Transverse colon (tissue), 4 donors: ENCODE data around the gene RNGTT. TPM values are rescaled to one million over a fixed set of nuclear protein-coding genes. Genes with fewer than 3 reads are reported as not detected.
"Not testable (repeated sequence)": the region's sequence is repeated elsewhere in the genome, so short reads cannot be mapped to it uniquely, and the experiment has no call there.

Source experiments
- DNase-seq: peaks from one replicate; pipeline ENCODE4 v3.0.0-alpha.2; 2019
- H3K27ac ChIP-seq, 4 donors: fragments of 200-600 bp; sonication (generic); 2 replicates each; pipeline ENCODE4 v1.5.1; 2016 to 2018; ENCODE audit warnings: inconsistent platforms in 4 of 4
- H3K27me3 ChIP-seq: fragments of 200-600 bp; sonication (generic); 2 replicates; pipeline ENCODE4 v1.5.1; 2017; ENCODE audit warnings: inconsistent platforms
- H3K36me3 ChIP-seq, 4 donors: fragments of 200-600 bp; sonication (generic); 2 replicates each; pipeline ENCODE4 v1.5.1; 2017 to 2019; ENCODE audit warnings: inconsistent platforms in 4 of 4
- H3K4me1 ChIP-seq, 4 donors: fragments of 200-600 bp; sonication (generic); 2 replicates each; pipeline ENCODE4 v1.5.1; 2017 to 2020; ENCODE audit warnings: inconsistent platforms in 4 of 4
- H3K4me3 ChIP-seq, 4 donors: fragments of 200-600 bp; sonication (generic); 1 replicate in 1 of 4; 2 replicates in 3 of 4; pipeline versions ENCODE4 v1.5.1 to v1.6.1; 2017 to 2019; ENCODE audit warnings: inconsistent platforms in 4 of 4
- H3K9me3 ChIP-seq, 2 donors: fragments of 200-600 bp; sonication (generic); 2 replicates each; pipeline ENCODE4 v1.5.1; 2017 to 2019; ENCODE audit warnings: inconsistent platforms in 2 of 2
- EP300 ChIP-seq: sonication (generic); formaldehyde crosslinking; IDR thresholded peaks from one replicate; pipeline ENCODE4 v1.6.1; 2017; ENCODE audit warnings: antibody characterized with exemption, low read depth
- POLR2A ChIP-seq: fragments of 450-650 bp; IDR thresholded peaks from one replicate; pipeline ENCODE4 v1.6.1; 2016; ENCODE audit warnings: antibody characterized with exemption, mild to moderate bottlenecking, moderate library complexity
- POLR2AphosphoS5 ChIP-seq, 3 donors: sonication (generic); formaldehyde crosslinking; IDR thresholded peaks; one replicate each; pipeline ENCODE4 v1.6.1; 2016; ENCODE audit warnings: antibody characterized with exemption in 3 of 3
- WGBS, 2 donors: methylation state at CpG; one replicate each; pipeline ENCODE4 v1.1.5; 2018; ENCODE audit warnings: low coverage in 1 of 2; 5-methylcytosine and 5-hydroxymethylcytosine counted together
- in situ Hi-C, 4 donors: fragments of 200-750 bp; cut with MboI; loops; one replicate each; pipeline versions ENCODE4 v1.15.0 to v1.15.1; 2017; ENCODE audit warnings: low sequenced_read_pairs in 3 of 4, low pct_ligation_motif_present in 1 of 4, low pct_unique_long_range_greater_than_20kb in 1 of 4
- intact Hi-C: fragments of 100-400 bp; cut with DNase I; formaldehyde crosslinking; loops from one replicate; pipeline ENCODE4 v1.15.1; 2023; ENCODE audit warnings: low total_unique reads
- total RNA-seq, 4 donors: library from RNA; depleted of rRNA; stranded (reverse); fragments of >200 nt; gene quantifications; one replicate each; pipeline ENCODE4 v1.1.0, GENCODE V29; 2016
- TF ChIP-seq, protein P1 (sequence below), 5 experiments: fragments of 200-600 bp in 3 of 5; fragments of 450-650 bp in 2 of 5; sonication (generic) in 3 of 5; IDR thresholded peaks; 1 replicate in 2 of 5; 2 replicates in 3 of 5; pipeline ENCODE4 v1.5.1; 2016 to 2017; ENCODE audit warnings: antibody characterized with exemption in 5 of 5, inconsistent platforms in 3 of 5, mild to moderate bottlenecking in 2 of 5, moderate library complexity in 1 of 5

The RNGTT gene
- total RNA-seq, 4 donors from 2014 or later = 5.4 to 20.9 (median 15.2) TPM

DNA sequence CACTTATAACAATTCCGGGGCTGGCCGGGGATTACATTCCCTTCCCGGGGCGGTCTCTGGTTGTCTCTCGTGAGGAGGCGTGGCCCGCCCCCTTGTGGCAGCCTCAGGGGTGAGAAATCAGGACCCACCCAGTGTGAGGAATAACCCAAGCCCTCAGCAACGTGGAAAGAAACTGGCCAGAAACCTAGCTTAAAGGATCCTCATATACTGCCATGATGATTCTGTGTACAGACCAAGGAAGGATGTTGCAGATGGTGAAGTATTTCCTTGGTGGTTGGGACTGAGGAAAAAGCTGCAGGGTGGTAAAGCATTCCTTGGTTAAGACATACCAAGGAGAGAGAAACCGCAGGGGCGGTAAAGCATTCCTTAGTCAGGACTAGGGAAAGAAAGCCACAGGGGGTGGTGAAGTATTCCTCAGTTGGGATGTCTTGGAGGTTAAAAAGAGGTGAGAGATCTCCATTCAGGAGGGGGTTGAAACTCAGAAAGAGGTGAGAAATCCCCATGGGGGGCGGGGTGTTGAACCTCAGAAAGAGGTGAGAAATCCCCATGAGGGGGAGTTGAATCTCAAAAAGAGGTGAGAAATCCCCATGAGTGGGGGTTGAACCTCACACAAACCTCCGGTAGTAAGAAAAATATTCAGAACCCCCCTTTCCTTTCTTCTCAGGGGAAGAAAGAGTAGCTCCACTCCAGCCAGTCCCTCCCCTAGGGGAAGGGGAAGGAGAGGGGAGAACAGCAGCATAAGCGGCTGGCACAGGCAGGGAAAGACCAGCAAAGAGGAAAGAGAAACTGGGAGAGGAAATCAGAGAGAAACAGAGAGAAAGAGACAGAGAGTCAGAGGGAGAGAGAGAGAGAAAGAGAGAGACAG lies 238.1 kb downstream of the RNGTT start:
- no peaks in the 10 kb centered on the region for H3K9me3 ChIP-seq
- H3K27ac ChIP-seq = no peak overlapping the region
- TF ChIP-seq, protein P1, sequence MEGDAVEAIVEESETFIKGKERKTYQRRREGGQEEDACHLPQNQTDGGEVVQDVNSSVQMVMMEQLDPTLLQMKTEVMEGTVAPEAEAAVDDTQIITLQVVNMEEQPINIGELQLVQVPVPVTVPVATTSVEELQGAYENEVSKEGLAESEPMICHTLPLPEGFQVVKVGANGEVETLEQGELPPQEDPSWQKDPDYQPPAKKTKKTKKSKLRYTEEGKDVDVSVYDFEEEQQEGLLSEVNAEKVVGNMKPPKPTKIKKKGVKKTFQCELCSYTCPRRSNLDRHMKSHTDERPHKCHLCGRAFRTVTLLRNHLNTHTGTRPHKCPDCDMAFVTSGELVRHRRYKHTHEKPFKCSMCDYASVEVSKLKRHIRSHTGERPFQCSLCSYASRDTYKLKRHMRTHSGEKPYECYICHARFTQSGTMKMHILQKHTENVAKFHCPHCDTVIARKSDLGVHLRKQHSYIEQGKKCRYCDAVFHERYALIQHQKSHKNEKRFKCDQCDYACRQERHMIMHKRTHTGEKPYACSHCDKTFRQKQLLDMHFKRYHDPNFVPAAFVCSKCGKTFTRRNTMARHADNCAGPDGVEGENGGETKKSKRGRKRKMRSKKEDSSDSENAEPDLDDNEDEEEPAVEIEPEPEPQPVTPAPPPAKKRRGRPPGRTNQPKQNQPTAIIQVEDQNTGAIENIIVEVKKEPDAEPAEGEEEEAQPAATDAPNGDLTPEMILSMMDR (IDR thresholded peaks at IDR 0.05) = no peak
- TF ChIP-seq POLR2A = no peak
- TF ChIP-seq POLR2AphosphoS5 (IDR thresholded peaks at IDR 0.05) = no peak
- TF ChIP-seq EP300 = no peak
- whole genome bisulfite sequencing, 2 donors = 76 to 83% methylated on average over 4 to 13 of the region's 13 CpGs
- no peaks in the 10 kb centered on the region for H3K4me1 ChIP-seq
- H3K36me3 ChIP-seq = no peaks in the 10 kb centered on the region
- no peak for DNase-seq
- H3K4me3 ChIP-seq = no peak overlapping the region
- no peaks in the 10 kb centered on the region for H3K27me3 ChIP-seq
- intact Hi-C loops (no loop called here), in situ Hi-C loops (no loop called here)

- Histone ChIP-seq H3K27me3 (no peaks in the 10 kb centered on the region), H3K9me3 (no peaks in the 10 kb centered on the region), H3K4me3 (no peak overlapping the region), H3K36me3 (no peaks in the 10 kb centered on the region), H3K4me1 (no peaks in the 10 kb centered on the region), H3K27ac (no peak overlapping the region)
- in situ Hi-C loops (no loop called here), intact Hi-C loops (no loop called here)
- 83 to 99% methylated on average over 1 to 3 of the region's 3 CpGs for WGBS, 2 donors
- TF ChIP-seq EP300 (no peak), POLR2AphosphoS5 (IDR thresholded peaks at IDR 0.05) (no peak), POLR2A (no peak)
- TF ChIP-seq, protein P1 (IDR thresholded peaks at IDR 0.05) = no peak
- no peak for DNase-seq
These were observed 240.7 kb downstream of the RNGTT start for GRCh38 chr6:88722686-88723085.

DNA sequence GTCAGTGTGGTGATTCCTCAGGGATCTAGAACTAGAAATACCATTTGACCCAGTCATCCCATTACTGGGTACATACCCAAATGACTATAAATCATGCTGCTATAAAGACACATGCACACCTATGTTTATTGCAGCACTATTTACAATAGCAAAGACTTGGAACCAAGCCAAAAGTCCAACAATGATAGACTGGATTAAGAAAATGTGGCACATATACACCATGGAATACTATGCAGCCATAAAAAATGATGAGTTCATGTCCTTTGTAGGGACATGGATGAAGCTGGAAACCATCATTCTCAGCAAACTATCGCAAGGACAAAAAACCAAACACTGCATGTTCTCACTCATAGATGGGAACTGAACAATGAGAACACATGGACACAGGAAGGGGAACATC lies 247.0 kb downstream of the RNGTT start:
- H3K4me3 ChIP-seq, DNase-seq, H3K36me3 ChIP-seq, H3K9me3 ChIP-seq, H3K27me3 ChIP-seq, H3K4me1 ChIP-seq, H3K27ac ChIP-seq, intact Hi-C loops, in situ Hi-C loops: not testable (repeated sequence)
- 86% methylated on average over 1 of the region's 1 CpG; no CpG with 5 or more reads in 1 of the 2 donors for WGBS, 2 donors

DNA sequence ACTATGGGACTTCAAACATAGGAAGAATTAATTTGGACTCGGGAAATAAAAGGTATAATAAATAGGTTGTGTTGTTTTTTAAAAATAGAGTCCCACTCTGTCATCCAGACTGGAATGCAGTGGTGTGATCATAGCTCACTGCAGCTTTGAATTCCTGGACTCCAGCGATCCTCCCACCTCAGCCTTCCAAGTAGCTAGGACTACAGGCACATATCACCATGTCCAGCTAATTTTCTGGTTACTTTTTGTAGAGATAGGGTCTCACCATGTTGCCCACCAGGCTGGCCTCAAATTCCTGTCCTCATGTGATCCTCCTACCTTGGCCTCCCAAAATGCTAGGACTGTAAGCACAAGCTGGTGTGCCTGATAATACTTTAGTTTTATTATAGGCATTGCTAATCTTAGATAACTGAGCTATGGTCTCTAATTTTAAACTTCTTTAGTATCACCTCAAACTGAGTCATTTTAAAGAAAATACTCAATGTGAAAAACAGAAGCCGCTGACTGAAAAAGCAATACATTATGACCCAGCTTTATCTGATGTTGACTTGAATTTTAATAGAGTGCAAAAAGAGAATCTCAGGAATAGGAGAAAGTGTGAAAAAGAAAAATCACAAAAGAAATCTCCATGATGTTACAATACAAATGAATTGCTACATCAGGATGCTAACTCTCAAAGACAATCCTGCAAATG lies 251.0 kb downstream of the RNGTT start:
- in situ Hi-C loops = no loop called here
- Histone ChIP-seq H3K9me3 (no peaks in the 10 kb centered on the region), H3K4me1 (no peaks in the 10 kb centered on the region), H3K4me3 (no peak overlapping the region), H3K36me3 (no peaks in the 10 kb centered on the region), H3K27me3 (no peaks in the 10 kb centered on the region), H3K27ac (no peak overlapping the region)
- TF ChIP-seq, protein P1 (IDR thresholded peaks at IDR 0.05) = no peak
- TF ChIP-seq POLR2AphosphoS5 (IDR thresholded peaks at IDR 0.05) (no peak), EP300 (no peak), POLR2A (no peak)
- intact Hi-C loops = no loop called here
- DNase-seq = no peak
- WGBS, 2 donors = 93 to 96% methylated on average over 3 of the region's 3 CpGs
